Measurements from ENCODE around the gene DUSP5. TPM values are rescaled to one million over a fixed set of nuclear protein-coding genes. Genes with fewer than 3 reads are reported as not detected.

The DUSP5 gene
- total RNA-seq, 6 donors from 2014 or later: 1.0 to 19.3 (median 10.0) TPM

GRCh38 chr10:110539091-110539490 lies 41.4 kb downstream of the DUSP5 start:
- Histone ChIP-seq H3K4me1 (peaks cover 0 to 19% (median 10%) of the 10 kb centered on the region in 4 donors), H3K27me3 (no peaks in the 10 kb centered on the region), H3K36me3 (no peaks in the 10 kb centered on the region), H3K27ac (no peak overlapping the region), H3K4me3 (no peak overlapping the region), H3K9me3 (no peaks in the 10 kb centered on the region)
- ATAC-seq (ENCODE audit: low FRiP score in 2 of 2) (no peak), DNase-seq (no peak)
- 88 to 93% methylated on average over 4 of the region's 4 CpGs for WGBS, 2 donors
- TF ChIP-seq EP300 (IDR thresholded peaks at IDR 0.05): no peak
- TF ChIP-seq CTCF (IDR thresholded peaks at IDR 0.05): no peak
- no peak for TF ChIP-seq POLR2AphosphoS5 (IDR thresholded peaks at IDR 0.05)
- TF ChIP-seq POLR2A (IDR thresholded peaks at IDR 0.05): no peak

- no peak overlapping the region for H3K27ac ChIP-seq
- 41 to 55% methylated on average over 1 of the region's 1 CpG for WGBS, 2 donors
- H3K9me3 ChIP-seq: no peaks in the 10 kb centered on the region
- peaks cover 5 to 21% (median 10%) of the 10 kb centered on the region in 4 donors for H3K4me1 ChIP-seq
- no peak overlapping the region for H3K4me3 ChIP-seq
- no peak for TF ChIP-seq CTCF (IDR thresholded peaks at IDR 0.05)
- TF ChIP-seq EP300 (IDR thresholded peaks at IDR 0.05): peak in 1 of 4 donors; percentile 48
- no peak for TF ChIP-seq POLR2AphosphoS5 (IDR thresholded peaks at IDR 0.05)
- no peak for TF ChIP-seq POLR2A (IDR thresholded peaks at IDR 0.05)
- no peaks in the 10 kb centered on the region for H3K36me3 ChIP-seq
- ATAC-seq (ENCODE audit: low FRiP score in 2 of 2): no peak
- DNase-seq: no peak
- no peaks in the 10 kb centered on the region for H3K27me3 ChIP-seq
These were observed 42.3 kb downstream of the DUSP5 start for GRCh38 chr10:110540031-110540430.

GRCh38 chr10:110544958-110545537 lies 47.3 kb downstream of the DUSP5 start:
- Histone ChIP-seq H3K4me3 (no peak overlapping the region), H3K9me3 (no peaks in the 10 kb centered on the region), H3K36me3 (no peaks in the 10 kb centered on the region), H3K27me3 (no peaks in the 10 kb centered on the region), H3K27ac (no peak overlapping the region), H3K4me1 (peaks cover 3 to 12% (median 9%) of the 10 kb centered on the region in 4 donors)
- no peak for TF ChIP-seq EP300 (IDR thresholded peaks at IDR 0.05)
- no peak for TF ChIP-seq CTCF (IDR thresholded peaks at IDR 0.05)
- no peak for TF ChIP-seq POLR2A (IDR thresholded peaks at IDR 0.05)
- TF ChIP-seq POLR2AphosphoS5 (IDR thresholded peaks at IDR 0.05): no peak
- DNase-seq: peak in 1 of 2 donors; percentile 55
- peak; percentile 56 to 71 for ATAC-seq (ENCODE audit: low FRiP score in 2 of 2)

GRCh38 chr10:110546077-110546476 lies 48.4 kb downstream of the DUSP5 start:
- H3K36me3 ChIP-seq: no peaks in the 10 kb centered on the region
- WGBS, 2 donors: 53 to 66% methylated on average over 6 of the region's 6 CpGs
- DNase-seq (no peak), ATAC-seq (ENCODE audit: low FRiP score in 2 of 2) (no peak)
- H3K27me3 ChIP-seq: no peaks in the 10 kb centered on the region
- peak overlapping the region in 1 of 4 donors; percentile 2 for H3K27ac ChIP-seq
- no peaks in the 10 kb centered on the region for H3K9me3 ChIP-seq
- TF ChIP-seq POLR2A (IDR thresholded peaks at IDR 0.05) (no peak), CTCF (IDR thresholded peaks at IDR 0.05) (no peak), POLR2AphosphoS5 (IDR thresholded peaks at IDR 0.05) (no peak), EP300 (IDR thresholded peaks at IDR 0.05) (no peak)
- peaks cover 0 to 8% (median 5%) of the 10 kb centered on the region in 4 donors for H3K4me1 ChIP-seq
- no peak overlapping the region for H3K4me3 ChIP-seq

- WGBS, 2 donors: 67 to 68% methylated on average over 7 of the region's 7 CpGs
- Histone ChIP-seq H3K27me3 (no peaks in the 10 kb centered on the region), H3K4me3 (no peak overlapping the region), H3K4me1 (peaks cover 0 to 8% (median 5%) of the 10 kb centered on the region in 4 donors), H3K9me3 (no peaks in the 10 kb centered on the region), H3K27ac (no peak overlapping the region), H3K36me3 (no peaks in the 10 kb centered on the region)
- ATAC-seq (ENCODE audit: low FRiP score in 2 of 2): no peak
- TF ChIP-seq POLR2A (IDR thresholded peaks at IDR 0.05) (no peak), CTCF (IDR thresholded peaks at IDR 0.05) (no peak), EP300 (IDR thresholded peaks at IDR 0.05) (no peak), POLR2AphosphoS5 (IDR thresholded peaks at IDR 0.05) (no peak)
- no peak for DNase-seq
These were observed 48.9 kb downstream of the DUSP5 start for GRCh38 chr10:110546499-110547110.

All from upper lobe of left lung (tissue), 6 donors.